Measurements from ENCODE around the gene STX16. TPM values are rescaled to one million over a fixed set of nuclear protein-coding genes. Genes with fewer than 3 reads are reported as not detected.

STX16 gene
- total RNA-seq, 1 experiment from 2014 or later, result 97.0 TPM

DNA sequence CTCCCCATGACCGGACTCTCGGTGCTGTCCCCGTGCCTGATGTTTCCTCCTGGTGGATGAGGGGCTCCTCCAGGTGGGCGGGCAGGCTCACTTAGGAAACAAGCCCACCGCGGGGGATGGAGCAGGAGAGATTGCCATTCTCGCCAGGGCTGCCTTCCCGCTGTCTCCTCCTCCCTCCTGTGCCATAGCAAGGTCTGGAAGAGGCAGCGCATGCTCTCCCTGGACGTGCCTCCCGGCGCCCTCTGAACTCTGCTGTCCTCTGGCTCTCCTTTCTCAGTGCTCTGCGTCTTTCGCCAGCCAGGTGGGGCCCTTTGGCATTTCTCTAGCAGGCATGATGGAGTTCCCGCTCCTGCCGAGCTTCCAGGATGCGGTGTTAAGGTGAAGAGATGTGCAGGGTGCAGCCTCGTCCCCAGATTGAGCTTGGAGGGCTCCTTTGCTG, 24.1 kb downstream of the STX16 start:
- no peaks in the 10 kb centered on the region for H3K9me3 ChIP-seq
- H3K4me3 Mint-ChIP-seq (ENCODE audit: unreplicated experiment), result no peak overlapping the region
- no peak for DNase-seq
- no peaks in the 10 kb centered on the region for H3K9me3 Mint-ChIP-seq (ENCODE audit: unreplicated experiment)
- H3K36me3 Mint-ChIP-seq (ENCODE audit: insufficient read depth, unreplicated experiment), result peaks cover 83% of the 10 kb centered on the region
- H3K4me1 Mint-ChIP-seq (ENCODE audit: low read depth, unreplicated experiment), result no peaks in the 10 kb centered on the region
- H3K27me3 ChIP-seq (replicated peaks; ENCODE audit: control insufficient read depth, insufficient read depth, low read length), result no peaks in the 10 kb centered on the region
- BruUV-seq (replicated peaks), result no TSS peak
- no peaks in the 10 kb centered on the region for H3K4me1 ChIP-seq
- no peak overlapping the region for H3K4me3 ChIP-seq (ENCODE audit: low read depth, low read length)
- intact Hi-C loops (cut with micrococcal nuclease; ENCODE audit: unreplicated experiment), result no loop called here
- no peak overlapping the region for H3K27ac Mint-ChIP-seq (ENCODE audit: unreplicated experiment)
- TF ChIP-seq, protein P1, sequence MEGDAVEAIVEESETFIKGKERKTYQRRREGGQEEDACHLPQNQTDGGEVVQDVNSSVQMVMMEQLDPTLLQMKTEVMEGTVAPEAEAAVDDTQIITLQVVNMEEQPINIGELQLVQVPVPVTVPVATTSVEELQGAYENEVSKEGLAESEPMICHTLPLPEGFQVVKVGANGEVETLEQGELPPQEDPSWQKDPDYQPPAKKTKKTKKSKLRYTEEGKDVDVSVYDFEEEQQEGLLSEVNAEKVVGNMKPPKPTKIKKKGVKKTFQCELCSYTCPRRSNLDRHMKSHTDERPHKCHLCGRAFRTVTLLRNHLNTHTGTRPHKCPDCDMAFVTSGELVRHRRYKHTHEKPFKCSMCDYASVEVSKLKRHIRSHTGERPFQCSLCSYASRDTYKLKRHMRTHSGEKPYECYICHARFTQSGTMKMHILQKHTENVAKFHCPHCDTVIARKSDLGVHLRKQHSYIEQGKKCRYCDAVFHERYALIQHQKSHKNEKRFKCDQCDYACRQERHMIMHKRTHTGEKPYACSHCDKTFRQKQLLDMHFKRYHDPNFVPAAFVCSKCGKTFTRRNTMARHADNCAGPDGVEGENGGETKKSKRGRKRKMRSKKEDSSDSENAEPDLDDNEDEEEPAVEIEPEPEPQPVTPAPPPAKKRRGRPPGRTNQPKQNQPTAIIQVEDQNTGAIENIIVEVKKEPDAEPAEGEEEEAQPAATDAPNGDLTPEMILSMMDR (IDR thresholded peaks at IDR 0.05; ENCODE audit: insufficient read depth in 1 of 2, low read depth in 1 of 2, low read length in 1 of 2, severe bottlenecking in 1 of 2, unreplicated experiment in 1 of 2), result no peak
- no peaks in the 10 kb centered on the region for H3K27me3 Mint-ChIP-seq (ENCODE audit: insufficient read depth, unreplicated experiment)
- H3K36me3 ChIP-seq (ENCODE audit: control insufficient read depth, insufficient read depth, low read length), result peaks cover 2% of the 10 kb centered on the region; the same call in 1 of the 2 replicates
- ChIA-PET CTCF (no interaction called here), POLR2A (no interaction called here)

DNA sequence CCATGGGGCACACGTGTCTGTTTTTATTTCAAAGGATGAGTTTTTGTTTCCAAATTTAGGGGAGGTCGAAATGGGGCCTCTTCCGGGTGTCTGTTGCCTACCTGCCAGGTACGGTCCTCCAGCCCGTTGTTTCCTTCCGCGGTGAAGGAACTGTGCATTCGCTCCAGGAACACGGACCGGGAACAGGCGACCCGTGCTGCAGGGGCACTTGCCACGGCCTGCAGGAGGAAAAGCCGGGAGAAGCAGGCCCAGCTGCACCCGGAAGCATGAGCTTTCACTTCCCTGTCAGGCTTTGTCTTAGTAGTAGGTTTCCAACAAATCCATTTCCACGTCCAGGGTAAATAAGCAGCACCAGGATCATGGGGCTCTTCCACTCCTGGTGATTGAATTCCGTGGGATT, 24.6 kb downstream of the STX16 start:
- no peaks in the 10 kb centered on the region for H3K9me3 ChIP-seq
- BruUV-seq (replicated peaks), result no TSS peak
- Mint-ChIP-seq H3K4me1 (ENCODE audit: low read depth, unreplicated experiment) (no peaks in the 10 kb centered on the region), H3K27me3 (ENCODE audit: insufficient read depth, unreplicated experiment) (no peaks in the 10 kb centered on the region), H3K36me3 (ENCODE audit: insufficient read depth, unreplicated experiment) (peaks cover 83% of the 10 kb centered on the region), H3K4me3 (ENCODE audit: unreplicated experiment) (no peak overlapping the region), H3K27ac (ENCODE audit: unreplicated experiment) (no peak overlapping the region), H3K9me3 (ENCODE audit: unreplicated experiment) (no peaks in the 10 kb centered on the region)
- H3K27me3 ChIP-seq (replicated peaks; ENCODE audit: control insufficient read depth, insufficient read depth, low read length), result no peaks in the 10 kb centered on the region
- H3K4me3 ChIP-seq (ENCODE audit: low read depth, low read length), result no peak overlapping the region
- TF ChIP-seq, protein P1 (IDR thresholded peaks at IDR 0.05; ENCODE audit: insufficient read depth in 1 of 2, low read depth in 1 of 2, low read length in 1 of 2, severe bottlenecking in 1 of 2, unreplicated experiment in 1 of 2), result no peak
- intact Hi-C loops (cut with micrococcal nuclease; ENCODE audit: unreplicated experiment), result no loop called here
- CTCF ChIA-PET, result no interaction called here
- DNase-seq, result no peak
- H3K4me1 ChIP-seq, result no peaks in the 10 kb centered on the region
- H3K36me3 ChIP-seq (ENCODE audit: control insufficient read depth, insufficient read depth, low read length), result peaks cover 3% of the 10 kb centered on the region; the same call in 1 of the 2 replicates
- POLR2A ChIA-PET, result no interaction called here

DNA sequence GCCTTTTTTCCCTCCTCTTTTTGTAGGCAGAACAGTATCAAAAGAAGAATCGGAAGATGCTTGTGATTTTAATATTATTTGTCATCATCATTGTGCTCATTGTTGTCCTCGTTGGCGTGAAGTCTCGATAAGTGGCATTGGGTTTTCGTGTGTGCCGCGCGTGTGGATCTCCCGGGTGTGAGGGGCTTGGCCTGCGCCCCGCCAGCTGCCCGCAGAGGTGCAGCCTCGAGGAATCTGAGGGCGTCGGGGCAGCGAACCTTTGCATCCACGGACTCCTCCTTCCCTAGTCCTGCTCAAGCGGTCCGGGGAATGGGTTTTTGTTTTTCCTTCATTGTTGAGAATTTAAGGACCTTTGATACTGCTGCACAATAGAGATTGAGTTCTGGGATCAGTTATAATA, 25.1 kb downstream of the STX16 start:
- intact Hi-C loops (cut with micrococcal nuclease; ENCODE audit: unreplicated experiment), result no loop called here
- ChIA-PET POLR2A (no interaction called here), CTCF (no interaction called here)
- Histone ChIP-seq H3K27me3 (replicated peaks; ENCODE audit: control insufficient read depth, insufficient read depth, low read length) (no peaks in the 10 kb centered on the region), H3K9me3 (no peaks in the 10 kb centered on the region), H3K36me3 (ENCODE audit: control insufficient read depth, insufficient read depth, low read length) (peaks cover 3% of the 10 kb centered on the region; the same call in 1 of the 2 replicates), H3K4me3 (ENCODE audit: low read depth, low read length) (no peak overlapping the region), H3K4me1 (no peaks in the 10 kb centered on the region)
- no peak overlapping the region for H3K27ac Mint-ChIP-seq (ENCODE audit: unreplicated experiment)
- no peak overlapping the region for H3K4me3 Mint-ChIP-seq (ENCODE audit: unreplicated experiment)
- H3K9me3 Mint-ChIP-seq (ENCODE audit: unreplicated experiment), result no peaks in the 10 kb centered on the region
- H3K4me1 Mint-ChIP-seq (ENCODE audit: low read depth, unreplicated experiment), result no peaks in the 10 kb centered on the region
- H3K36me3 Mint-ChIP-seq (ENCODE audit: insufficient read depth, unreplicated experiment), result peaks cover 83% of the 10 kb centered on the region
- no TSS peak for BruUV-seq (replicated peaks)
- TF ChIP-seq, protein P1 (IDR thresholded peaks at IDR 0.05; ENCODE audit: insufficient read depth in 1 of 2, low read depth in 1 of 2, low read length in 1 of 2, severe bottlenecking in 1 of 2, unreplicated experiment in 1 of 2), result no peak
- H3K27me3 Mint-ChIP-seq (ENCODE audit: insufficient read depth, unreplicated experiment), result no peaks in the 10 kb centered on the region
- DNase-seq, result no peak
